Large intestine (tissue), 3 donors: ENCODE results near the gene PACS2. TPM values are rescaled to one million over a fixed set of nuclear protein-coding genes. Genes with fewer than 3 reads are reported as not detected.
"Not testable (repeated sequence)": the region's sequence is repeated elsewhere in the genome, so short reads cannot be mapped to it uniquely, and the experiment has no call there.

Experiments used
- DNase-seq, 2 donors: peaks; one replicate each; pipeline versions ENCODE4 v3.0.0 to v3.0.0-alpha.2; 2013
- H3K27ac ChIP-seq: one replicate; pipeline ENCODE4 v1.5.1; 2013; ENCODE audit warnings: low read length
- H3K27me3 ChIP-seq: 2 replicates; pipeline ENCODE4 v1.6.1; 2013; ENCODE audit warnings: low read length; ENCODE audit not compliant: control insufficient read depth, insufficient read depth
- H3K36me3 ChIP-seq: 2 replicates; pipeline ENCODE4 v1.6.1; 2013; ENCODE audit warnings: low read length; ENCODE audit not compliant: control insufficient read depth, insufficient read depth
- H3K4me1 ChIP-seq: one replicate; pipeline ENCODE4 v1.6.1; 2013; ENCODE audit warnings: low read length; ENCODE audit not compliant: control insufficient read depth, insufficient read depth
- H3K4me3 ChIP-seq: one replicate; pipeline ENCODE4 v1.5.1; 2013; ENCODE audit warnings: low read length
- H3K9me3 ChIP-seq: one replicate; pipeline ENCODE4 v1.6.1; 2013; ENCODE audit warnings: mild to moderate bottlenecking, low read depth, low read length, moderate library complexity; ENCODE audit not compliant: control insufficient read depth
- WGBS: methylation state at CpG from one replicate; pipeline ENCODE4 v1.1.5; 2013; ENCODE audit warnings: low lambda C conversion rate; ENCODE audit not compliant: insufficient coverage; 5-methylcytosine and 5-hydroxymethylcytosine counted together
- polyA plus RNA-seq: library from polyadenylated mRNA; unstranded; fragments of 120-200 nt; gene quantifications from one replicate; pipeline ENCODE4 v1.2.1, GENCODE V29; 2013

PACS2 gene
- polyA plus RNA-seq, 1 donor, result 54.6 TPM

- Histone ChIP-seq H3K4me1 (no peaks in the 10 kb centered on the region), H3K27me3 (no peaks in the 10 kb centered on the region), H3K27ac (no peak overlapping the region), H3K9me3 (no peaks in the 10 kb centered on the region), H3K36me3 (peaks cover 27% of the 10 kb centered on the region), H3K4me3 (no peak overlapping the region)
- no peak for DNase-seq
- WGBS, result no CpG with 5 or more reads among the region's 25 CpGs
Measured at GRCh38 chr14:105358140-105358846, 43.7 kb downstream of the PACS2 start.

GRCh38 chr14:105358943-105359342 lies 44.4 kb downstream of the PACS2 start:
- no peak for DNase-seq
- Histone ChIP-seq H3K27me3 (no peaks in the 10 kb centered on the region), H3K27ac (no peak overlapping the region), H3K9me3 (no peaks in the 10 kb centered on the region), H3K36me3 (peaks cover 27% of the 10 kb centered on the region), H3K4me1 (no peaks in the 10 kb centered on the region), H3K4me3 (no peak overlapping the region)
- 100% methylated on average over 2 of the region's 16 CpGs for WGBS

GRCh38 chr14:105361412-105361811 lies 46.9 kb downstream of the PACS2 start:
- H3K9me3 ChIP-seq, H3K4me1 ChIP-seq, H3K27me3 ChIP-seq, DNase-seq, H3K4me3 ChIP-seq, H3K27ac ChIP-seq: not testable (repeated sequence)
- 100% methylated on average over 1 of the region's 10 CpGs for WGBS
- peaks cover 14% of the 10 kb centered on the region for H3K36me3 ChIP-seq

- DNase-seq, result peak in 1 of 2 donors; percentile 39
- Histone ChIP-seq H3K27ac (no peak overlapping the region), H3K27me3 (no peaks in the 10 kb centered on the region), H3K9me3 (no peaks in the 10 kb centered on the region), H3K4me3 (no peak overlapping the region), H3K36me3 (peaks cover 23% of the 10 kb centered on the region), H3K4me1 (peaks cover 3% of the 10 kb centered on the region)
- WGBS, result no CpG with 5 or more reads among the region's 58 CpGs
Measured at GRCh38 chr14:105363847-105364708, 49.5 kb downstream of the PACS2 start.

- no peak for DNase-seq
- no CpG with 5 or more reads among the region's 11 CpGs for WGBS
- Histone ChIP-seq H3K27ac (no peak overlapping the region), H3K4me3 (no peak overlapping the region), H3K9me3 (no peaks in the 10 kb centered on the region), H3K36me3 (peaks cover 29% of the 10 kb centered on the region), H3K27me3 (no peaks in the 10 kb centered on the region), H3K4me1 (peaks cover 3% of the 10 kb centered on the region)
Measured at GRCh38 chr14:105365101-105365500, 50.6 kb downstream of the PACS2 start.

- Histone ChIP-seq H3K4me1 (peaks cover 3% of the 10 kb centered on the region), H3K36me3 (peaks cover 27% of the 10 kb centered on the region), H3K4me3 (no peak overlapping the region), H3K27ac (no peak overlapping the region), H3K9me3 (no peaks in the 10 kb centered on the region), H3K27me3 (no peaks in the 10 kb centered on the region)
- DNase-seq, result no peak
- WGBS, result no CpG with 5 or more reads among the region's 12 CpGs
Measured at GRCh38 chr14:105365681-105366080, 51.1 kb downstream of the PACS2 start.

- no CpG with 5 or more reads among the region's 23 CpGs for WGBS
Measured at GRCh38 chr14:105366386-105367074, 52.0 kb downstream of the PACS2 start.

GRCh38 chr14:105367116-105368031 lies 52.8 kb downstream of the PACS2 start:
- Histone ChIP-seq H3K27ac (no peak overlapping the region), H3K4me1 (peaks cover 3% of the 10 kb centered on the region), H3K4me3 (no peak overlapping the region), H3K36me3 (peaks cover 28% of the 10 kb centered on the region), H3K9me3 (no peaks in the 10 kb centered on the region), H3K27me3 (no peaks in the 10 kb centered on the region)
- DNase-seq, result no peak
- WGBS, result no CpG with 5 or more reads among the region's 34 CpGs

More at GRCh38 chr14:105366386-105367074, 52.0 kb downstream of the PACS2 start:
- no peak for DNase-seq
- Histone ChIP-seq H3K27ac (no peak overlapping the region), H3K4me3 (no peak overlapping the region), H3K4me1 (peaks cover 3% of the 10 kb centered on the region), H3K9me3 (no peaks in the 10 kb centered on the region), H3K27me3 (no peaks in the 10 kb centered on the region), H3K36me3 (peaks cover 25% of the 10 kb centered on the region)

GRCh38 chr14:105368032-105368417 lies 53.5 kb downstream of the PACS2 start:
- Histone ChIP-seq H3K36me3 (peaks cover 28% of the 10 kb centered on the region), H3K4me1 (peaks cover 3% of the 10 kb centered on the region), H3K9me3 (no peaks in the 10 kb centered on the region), H3K4me3 (no peak overlapping the region), H3K27ac (no peak overlapping the region), H3K27me3 (no peaks in the 10 kb centered on the region)
- no peak for DNase-seq
- WGBS, result no CpG with 5 or more reads among the region's 20 CpGs
